ENCODE data around the gene GPN1.

DNA sequence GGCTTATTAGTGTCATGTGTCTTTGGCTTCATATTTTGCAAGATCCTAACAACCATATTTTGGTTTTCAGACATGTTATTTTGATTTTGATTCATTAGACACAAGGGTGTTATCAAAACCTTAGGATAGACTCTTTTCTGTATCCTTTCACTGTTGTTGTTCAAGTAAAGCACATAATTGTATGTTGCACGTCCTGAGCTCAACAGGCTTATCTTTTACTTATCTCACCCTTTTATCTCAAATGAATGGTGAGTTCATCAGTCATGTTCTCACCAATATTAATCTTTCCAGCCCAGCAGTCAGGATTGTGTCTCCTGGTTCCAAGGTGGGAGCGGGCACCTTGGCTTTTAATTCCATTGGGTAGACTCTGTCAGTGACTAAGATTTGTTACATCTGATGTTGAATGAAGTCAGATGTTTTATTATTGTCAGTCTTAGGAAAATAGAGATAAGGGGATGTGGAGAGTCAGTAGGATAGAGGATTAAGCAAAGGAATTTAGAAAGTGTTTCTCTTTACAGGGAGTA lies 11.9 kb downstream of the GPN1 start:
- TF ChIP-seq CEBPB (IDR thresholded peaks at IDR 0.05) (no peak), MAFK (IDR thresholded peaks at IDR 0.05; ENCODE audit: partially characterized antibody) (no peak), JUN (IDR thresholded peaks at IDR 0.05) (no peak), CHD2 (IDR thresholded peaks at IDR 0.05; ENCODE audit: low read length, partially characterized antibody) (no peak), EP300 (IDR thresholded peaks at IDR 0.05) (no peak), TP53 (CRISPR knock-in tag; IDR thresholded peaks at IDR 0.05) (no peak), RARB (CRISPR knock-in tag; IDR thresholded peaks at IDR 0.05) (no peak), CHD4 (IDR thresholded peaks at IDR 0.05; ENCODE audit: borderline replicate concordance) (no peak)
- TF ChIP-seq, protein P1, sequence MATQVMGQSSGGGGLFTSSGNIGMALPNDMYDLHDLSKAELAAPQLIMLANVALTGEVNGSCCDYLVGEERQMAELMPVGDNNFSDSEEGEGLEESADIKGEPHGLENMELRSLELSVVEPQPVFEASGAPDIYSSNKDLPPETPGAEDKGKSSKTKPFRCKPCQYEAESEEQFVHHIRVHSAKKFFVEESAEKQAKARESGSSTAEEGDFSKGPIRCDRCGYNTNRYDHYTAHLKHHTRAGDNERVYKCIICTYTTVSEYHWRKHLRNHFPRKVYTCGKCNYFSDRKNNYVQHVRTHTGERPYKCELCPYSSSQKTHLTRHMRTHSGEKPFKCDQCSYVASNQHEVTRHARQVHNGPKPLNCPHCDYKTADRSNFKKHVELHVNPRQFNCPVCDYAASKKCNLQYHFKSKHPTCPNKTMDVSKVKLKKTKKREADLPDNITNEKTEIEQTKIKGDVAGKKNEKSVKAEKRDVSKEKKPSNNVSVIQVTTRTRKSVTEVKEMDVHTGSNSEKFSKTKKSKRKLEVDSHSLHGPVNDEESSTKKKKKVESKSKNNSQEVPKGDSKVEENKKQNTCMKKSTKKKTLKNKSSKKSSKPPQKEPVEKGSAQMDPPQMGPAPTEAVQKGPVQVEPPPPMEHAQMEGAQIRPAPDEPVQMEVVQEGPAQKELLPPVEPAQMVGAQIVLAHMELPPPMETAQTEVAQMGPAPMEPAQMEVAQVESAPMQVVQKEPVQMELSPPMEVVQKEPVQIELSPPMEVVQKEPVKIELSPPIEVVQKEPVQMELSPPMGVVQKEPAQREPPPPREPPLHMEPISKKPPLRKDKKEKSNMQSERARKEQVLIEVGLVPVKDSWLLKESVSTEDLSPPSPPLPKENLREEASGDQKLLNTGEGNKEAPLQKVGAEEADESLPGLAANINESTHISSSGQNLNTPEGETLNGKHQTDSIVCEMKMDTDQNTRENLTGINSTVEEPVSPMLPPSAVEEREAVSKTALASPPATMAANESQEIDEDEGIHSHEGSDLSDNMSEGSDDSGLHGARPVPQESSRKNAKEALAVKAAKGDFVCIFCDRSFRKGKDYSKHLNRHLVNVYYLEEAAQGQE (IDR thresholded peaks at IDR 0.05): no peak
- TF ChIP-seq, protein P2, sequence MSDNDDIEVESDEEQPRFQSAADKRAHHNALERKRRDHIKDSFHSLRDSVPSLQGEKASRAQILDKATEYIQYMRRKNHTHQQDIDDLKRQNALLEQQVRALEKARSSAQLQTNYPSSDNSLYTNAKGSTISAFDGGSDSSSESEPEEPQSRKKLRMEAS (IDR thresholded peaks at IDR 0.05): no peak

Data from A549 (cell line).